Stimulated activated naive CD4-positive, alpha-beta T cell treated with Interleukin-2 at 50 U/mL for 16 hours (primary cell): ENCODE results near the gene DSCAM.
"Not testable (repeated sequence)": the region's sequence is repeated elsewhere in the genome, so short reads cannot be mapped to it uniquely, and the experiment has no call there.

Experiments
- DNase-seq: peaks from one replicate; lab custom pipeline; 2025; lab: John Stamatoyannopoulos, UW

The DSCAM gene

DNA sequence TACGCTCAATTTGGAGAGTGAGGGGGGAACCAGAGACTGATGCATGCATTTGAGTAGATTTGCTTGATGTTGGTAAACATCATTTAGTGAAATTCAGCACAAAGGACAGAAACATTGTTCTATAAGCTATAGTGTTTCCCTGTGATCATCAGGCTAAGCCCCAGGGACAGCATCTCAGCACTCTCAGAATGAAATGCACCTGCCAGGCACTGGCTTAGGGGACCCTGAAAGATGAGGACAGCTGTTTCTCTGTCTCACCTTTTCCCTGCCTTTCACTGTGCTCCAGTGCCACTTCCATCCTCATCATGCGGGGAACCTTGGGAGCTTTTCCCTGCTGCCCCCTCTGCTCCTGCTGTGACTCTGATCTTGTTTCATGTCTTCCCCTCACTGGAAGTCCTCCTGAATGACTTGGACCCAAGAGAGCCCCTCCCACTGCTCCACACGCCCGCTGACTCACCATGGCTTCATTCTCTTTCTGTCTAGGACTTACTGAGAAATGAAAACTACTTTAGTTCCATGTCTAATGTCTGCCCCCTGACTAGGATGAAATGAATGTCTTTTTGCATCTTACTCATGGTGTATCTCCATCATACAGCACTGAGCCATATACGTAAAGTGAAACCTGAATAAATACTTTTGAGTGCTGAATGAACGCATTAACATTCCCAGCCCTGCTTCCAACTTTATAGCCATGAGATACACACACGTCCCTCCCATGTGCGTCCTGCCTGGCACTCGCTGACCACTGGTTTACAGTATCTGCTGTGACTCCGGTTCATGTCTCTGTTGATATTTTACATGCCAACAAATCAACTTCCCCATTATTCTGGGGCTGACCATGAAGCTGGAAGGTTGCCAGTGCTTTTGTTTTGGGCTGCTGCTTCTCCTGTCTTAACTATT is 797.7 kb downstream of the DSCAM start:
- no peak for DNase-seq

DNA sequence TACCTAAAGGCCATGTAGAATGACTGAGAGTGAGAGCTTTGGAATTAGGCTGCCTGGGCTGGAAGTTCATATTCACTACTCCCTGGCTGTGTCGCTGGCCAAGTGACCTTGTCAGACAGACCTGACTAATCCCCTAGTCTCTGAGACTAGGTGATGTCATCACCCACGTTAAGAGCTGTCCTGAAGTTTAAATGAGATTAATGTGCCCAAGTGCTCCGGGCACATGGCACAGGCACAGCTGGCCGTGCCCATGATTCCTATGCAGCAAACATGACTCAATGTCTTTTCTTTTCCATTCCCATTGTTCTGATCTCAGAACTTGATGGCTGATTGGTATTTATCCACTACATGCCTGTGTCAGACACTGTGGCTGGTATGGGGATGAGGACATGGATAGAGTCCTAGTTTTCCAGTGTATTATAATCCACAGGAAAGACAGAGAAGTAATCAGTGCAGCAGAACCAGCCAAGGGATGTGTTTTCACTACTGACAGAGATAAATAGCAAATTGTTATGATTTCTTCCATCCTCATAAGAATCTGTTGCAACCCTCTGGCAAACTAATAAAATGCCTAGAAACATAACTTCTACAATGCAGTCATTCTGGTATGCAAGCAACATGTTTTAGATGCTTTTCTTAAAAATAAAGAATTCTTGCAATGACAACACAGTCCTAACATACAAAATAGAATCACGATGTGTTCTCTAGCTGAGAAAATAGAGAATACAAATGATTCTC is 798.8 kb downstream of the DSCAM start:
- no peak for DNase-seq

- no peak for DNase-seq
Observed at GRCh38 chr21:40047211-40047610, 799.7 kb downstream of the DSCAM start.

GRCh38 chr21:40043866-40044265 is 803.1 kb downstream of the DSCAM start:
- DNase-seq: no peak

DNA sequence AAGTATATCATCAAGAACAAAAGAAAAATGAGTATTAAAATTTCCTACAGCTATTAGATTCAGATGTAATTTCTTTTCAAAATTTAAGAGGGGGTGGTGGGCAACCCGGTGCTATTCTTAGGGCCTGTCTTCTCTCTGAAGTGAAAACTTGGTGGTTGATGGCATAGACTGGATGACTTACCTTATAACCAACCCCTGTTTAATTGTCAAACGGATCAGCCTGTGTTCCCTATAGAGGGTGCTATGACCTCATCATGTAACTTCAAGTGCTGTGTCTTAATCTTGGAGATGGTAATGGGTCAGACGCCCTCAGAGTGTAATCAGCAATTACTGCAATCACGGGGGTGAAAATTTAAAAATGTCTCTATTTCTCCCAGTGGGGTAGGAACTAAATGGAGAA is 803.5 kb downstream of the DSCAM start:
- no peak for DNase-seq

DNA sequence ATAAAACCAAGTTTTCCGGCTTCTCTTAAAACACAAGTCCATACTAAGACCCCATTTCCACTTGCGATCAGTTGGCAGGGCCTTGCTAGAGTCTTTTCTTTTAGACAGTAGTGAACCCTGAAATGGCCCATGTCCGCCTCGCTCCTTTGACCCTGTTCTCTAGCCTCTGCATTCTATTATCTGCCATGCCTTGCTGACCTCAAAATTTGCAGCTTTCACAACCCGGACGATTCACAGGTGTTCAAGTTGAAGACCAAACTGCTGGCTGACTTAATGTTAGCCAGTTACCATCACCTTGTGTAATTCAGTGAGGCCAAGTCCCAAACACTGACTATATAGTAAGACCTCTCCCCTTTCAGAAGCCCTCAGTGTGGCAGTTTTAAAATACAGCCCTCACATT is 805.5 kb downstream of the DSCAM start:
- no peak for DNase-seq

DNA sequence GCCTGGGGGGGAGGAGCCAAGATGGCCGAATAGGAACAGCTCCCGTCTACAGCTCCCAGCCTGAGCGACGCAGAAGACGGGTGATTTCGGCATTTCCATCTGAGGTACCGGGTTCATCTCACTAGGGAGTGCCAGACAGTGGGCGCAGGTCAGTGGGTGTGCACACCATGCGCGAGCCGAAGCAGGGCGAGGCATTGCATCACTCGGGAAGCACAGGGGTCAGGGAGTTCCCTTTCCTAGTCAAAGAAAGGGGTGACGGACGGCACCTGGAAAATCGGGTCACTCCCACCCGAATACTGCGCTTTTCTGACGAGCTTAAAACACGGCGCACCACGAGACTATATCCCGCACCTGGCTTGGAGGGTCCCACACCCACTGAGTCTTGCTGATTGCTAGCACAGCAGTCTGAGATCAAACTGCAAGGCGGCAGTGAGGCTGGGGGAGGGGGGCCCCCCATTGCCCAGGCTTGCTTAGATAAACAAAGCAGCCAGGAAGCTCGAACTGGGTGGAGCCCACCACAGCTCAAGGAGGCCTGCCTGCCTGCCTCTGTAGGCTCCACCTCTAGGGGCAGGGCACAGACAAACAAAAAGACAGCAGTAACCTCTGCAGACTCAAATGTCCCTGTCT is 813.7 kb downstream of the DSCAM start:
- DNase-seq: not testable (repeated sequence)

DNA sequence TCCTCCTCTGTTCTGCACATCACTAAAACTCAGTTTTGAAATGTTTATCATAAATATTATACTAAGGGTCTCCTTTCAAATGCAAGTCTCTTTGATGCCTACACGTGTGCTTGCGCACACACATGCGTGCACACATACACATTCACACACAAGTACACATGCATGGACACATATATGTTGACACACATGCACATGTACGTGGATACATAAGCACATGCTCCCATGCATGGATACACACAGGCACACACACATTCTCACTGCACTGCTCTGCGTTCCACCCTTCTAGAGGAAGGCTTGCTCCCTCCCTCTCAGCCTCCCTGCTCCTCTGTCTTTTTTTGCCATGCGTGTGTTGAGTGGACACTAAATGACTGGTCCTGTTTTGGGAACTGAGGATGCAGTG is 817.1 kb downstream of the DSCAM start:
- DNase-seq: no peak

DNA sequence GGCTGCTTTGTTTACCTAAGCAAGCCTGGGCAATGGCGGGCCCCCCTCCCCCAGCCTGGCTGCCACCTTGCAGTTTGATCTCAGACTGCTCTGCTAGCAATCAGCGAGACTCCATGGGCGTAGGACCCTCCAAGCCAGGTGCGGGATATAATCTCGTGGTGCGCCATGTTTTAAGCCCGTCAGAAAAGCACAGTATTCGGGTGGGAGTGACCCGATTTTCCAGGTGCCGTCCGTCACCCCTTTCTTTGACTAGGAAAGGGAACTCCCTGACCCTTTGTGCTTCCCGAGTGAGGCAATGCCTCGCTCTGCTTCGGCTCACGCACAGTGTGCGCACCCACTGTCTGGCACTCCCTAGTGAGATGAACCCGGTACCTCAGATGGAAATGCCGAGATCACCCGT is 818.6 kb downstream of the DSCAM start:
- not testable (repeated sequence) for DNase-seq

GRCh38 chr21:40021558-40022351 is 825.2 kb downstream of the DSCAM start:
- no peak for DNase-seq

DNA sequence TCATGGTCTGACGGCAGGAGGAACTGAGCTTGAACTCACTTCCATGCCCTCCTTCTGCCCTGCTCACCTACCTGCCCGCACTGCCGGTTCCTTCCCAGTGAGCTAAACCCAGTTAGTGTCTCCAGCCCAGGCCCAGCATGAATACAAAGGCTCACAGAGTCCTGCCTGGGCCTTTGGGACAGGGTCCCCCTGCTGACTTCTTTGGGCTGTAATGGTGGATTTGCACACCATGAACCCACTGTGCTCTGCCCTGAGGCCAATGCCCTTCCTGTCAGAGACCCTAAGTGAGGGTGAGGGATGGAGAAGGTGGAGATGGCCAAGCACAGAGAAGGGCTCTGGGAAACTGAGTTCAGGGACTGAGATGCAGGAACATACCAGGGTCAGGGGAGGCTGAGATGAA is 826.3 kb downstream of the DSCAM start:
- DNase-seq: no peak

DNA sequence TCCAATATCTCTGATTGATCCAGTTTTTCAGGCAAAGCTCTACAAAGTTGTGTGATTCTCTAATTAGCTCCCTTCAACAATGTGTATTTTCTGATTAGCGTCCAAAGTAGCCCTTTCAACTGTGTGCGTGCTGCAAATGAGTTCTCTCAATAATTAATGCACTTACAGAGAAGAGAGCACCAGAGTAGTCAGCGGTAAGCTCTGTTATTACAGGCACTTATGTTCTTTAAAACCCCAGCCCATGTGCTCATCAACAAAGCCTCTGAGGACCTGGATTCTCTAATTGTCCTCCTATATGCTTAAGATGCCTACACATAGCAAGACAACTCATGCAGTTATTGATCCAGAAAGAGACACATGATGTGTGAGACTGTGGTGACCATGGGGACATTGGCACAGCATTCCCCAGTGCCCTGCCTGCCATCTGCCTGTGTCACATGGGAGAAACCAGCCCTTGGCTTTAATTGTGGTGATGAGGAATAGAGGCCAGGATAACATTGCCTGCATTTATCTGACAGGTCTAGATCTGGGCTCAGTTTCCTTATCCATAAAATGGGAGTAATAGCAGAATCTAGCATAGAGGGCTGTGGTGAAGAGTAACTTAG is 828.0 kb downstream of the DSCAM start:
- DNase-seq: no peak

DNA sequence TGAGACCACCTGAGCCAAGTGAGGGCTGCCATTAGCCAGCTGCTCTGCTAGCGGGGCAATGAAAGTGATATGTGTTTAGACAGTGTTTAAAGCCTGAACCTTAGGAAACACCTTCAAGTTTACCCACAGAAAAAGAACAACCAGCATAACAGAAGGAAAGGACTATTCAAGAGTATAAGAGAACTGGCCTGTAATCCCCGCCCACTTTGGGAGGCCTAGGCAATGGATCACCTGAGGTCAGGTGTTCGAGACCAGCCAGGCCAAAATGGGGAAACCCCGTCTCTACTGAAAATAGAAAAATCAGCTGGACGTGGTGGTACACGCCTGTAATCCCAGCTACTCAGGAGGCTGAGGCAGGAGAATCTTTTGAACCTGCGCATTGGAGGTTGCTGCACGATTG is 830.3 kb downstream of the DSCAM start:
- no peak for DNase-seq

- DNase-seq: no peak
Observed at GRCh38 chr21:40016234-40016633, 830.7 kb downstream of the DSCAM start.

GRCh38 chr21:40015818-40016217 is 831.1 kb downstream of the DSCAM start:
- no peak for DNase-seq

DNA sequence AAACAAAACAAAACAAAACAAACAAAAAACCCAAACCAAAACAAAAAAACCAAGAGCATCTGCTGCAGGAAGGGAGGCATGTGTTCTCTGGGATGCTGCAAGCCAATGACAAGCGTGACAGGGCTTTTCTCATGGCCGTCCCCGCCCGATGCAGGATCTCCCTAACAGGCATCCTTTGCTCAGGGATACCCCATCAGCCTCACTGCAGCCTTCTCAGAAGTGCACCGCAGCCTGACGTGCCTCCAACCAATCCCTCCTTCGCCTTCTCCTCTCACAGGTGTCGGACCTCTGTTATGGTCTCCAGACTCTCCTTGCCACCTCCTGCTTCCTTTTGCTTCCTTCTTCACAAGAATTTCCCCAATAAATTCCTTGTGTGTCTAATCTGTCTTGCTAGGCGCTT is 832.6 kb downstream of the DSCAM start:
- no peak for DNase-seq

DNA sequence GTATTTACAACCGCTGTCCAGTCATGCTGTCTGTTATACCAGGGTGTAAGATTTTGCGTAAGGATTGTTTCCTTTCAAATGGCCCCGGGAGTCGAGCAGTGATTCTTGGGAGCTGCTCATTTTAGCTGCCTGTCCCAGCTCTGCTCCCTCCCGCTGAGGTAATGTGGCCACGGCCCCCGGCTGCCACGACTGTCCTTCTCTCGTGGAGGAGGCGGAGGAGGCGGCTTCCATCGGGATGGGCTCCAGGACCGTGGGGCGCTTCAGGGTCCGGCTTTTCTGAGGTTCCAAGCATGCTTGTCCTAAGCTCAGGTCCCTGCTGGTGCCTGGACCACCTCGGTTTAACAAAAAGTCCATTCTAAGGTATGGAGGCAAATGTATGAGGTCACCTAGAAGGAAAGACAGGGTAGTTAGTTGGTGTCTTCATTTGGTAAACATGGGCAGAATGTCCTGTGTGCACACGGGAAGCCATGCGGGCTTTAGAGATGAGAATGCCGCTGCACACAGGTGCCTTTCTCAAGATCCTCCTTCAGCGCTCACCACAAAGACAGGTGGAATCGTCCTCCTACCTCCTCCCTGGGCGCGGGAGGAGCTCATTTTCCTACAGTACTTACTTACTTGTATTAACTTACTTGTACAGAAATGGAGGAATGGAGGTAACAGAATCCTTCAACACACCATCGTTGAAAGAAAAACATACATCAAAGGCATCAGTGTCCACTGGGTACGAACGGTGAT is 833.8 kb downstream of the DSCAM start:
- DNase-seq: no peak

DNA sequence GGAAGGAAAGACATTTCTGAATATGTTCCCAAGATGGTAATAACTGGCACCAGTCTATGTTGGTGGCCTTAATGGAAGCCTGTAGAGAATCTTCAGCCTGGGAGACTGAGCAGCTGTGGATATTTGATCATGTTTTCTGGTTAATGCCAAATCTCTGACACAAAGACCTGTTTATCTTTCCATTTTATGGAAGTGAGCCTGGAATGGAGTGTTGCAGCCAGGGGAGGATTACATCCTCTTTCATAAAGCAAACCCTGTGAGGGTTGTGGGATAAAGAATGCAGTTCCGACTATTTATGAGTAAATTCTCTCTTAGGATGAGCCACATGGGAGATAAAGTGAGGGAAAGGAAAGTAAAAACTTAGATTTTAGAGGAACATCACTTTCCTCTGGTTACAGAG is 835.6 kb downstream of the DSCAM start:
- no peak for DNase-seq

- DNase-seq: no peak
Observed at GRCh38 chr21:40002978-40003377, 844.0 kb downstream of the DSCAM start.

DNA sequence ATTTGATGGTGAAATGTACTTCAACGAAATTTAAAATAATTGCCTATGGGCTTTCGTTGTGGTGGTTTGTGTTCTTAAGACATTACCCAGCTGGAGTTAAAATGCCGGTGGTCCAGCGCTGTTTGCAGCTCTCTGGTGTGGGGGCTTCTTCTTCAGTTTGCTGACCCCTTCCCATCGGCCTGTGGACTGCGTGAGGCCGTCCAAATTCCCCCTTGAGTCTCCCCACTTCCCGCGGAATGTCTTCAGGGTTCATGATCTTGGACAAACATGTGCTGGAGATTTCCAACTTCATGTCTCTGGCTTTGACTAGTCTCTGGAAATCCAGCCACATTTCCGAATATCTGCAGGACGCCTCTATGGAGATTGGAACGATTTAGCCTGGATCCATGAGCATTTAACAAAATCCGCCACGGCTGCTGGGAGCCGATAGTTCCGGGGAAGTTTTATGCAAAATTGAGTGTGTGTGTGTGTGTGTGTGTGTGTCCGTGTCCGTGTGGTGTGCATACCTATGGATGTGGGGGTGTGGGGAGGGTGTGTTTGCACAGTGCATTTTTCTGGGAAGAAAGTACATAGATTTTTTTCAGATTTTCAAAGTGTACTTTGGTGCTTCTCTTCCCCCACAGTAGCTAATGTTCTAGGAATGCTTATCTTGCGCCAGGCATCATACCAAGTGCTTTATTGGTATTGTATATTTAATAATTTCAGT is 862.5 kb downstream of the DSCAM start:
- no peak for DNase-seq
